ENCODE measurements around the gene GLRX.
"Not testable (repeated sequence)": the region's sequence is repeated elsewhere in the genome, so short reads cannot be mapped to it uniquely, and the experiment has no call there.

Gene GLRX

GRCh38 chr5:95837492-95837891 lies 15.0 kb upstream of the GLRX start:
- Histone ChIP-seq H3K4me1 (ENCODE audit: low read length) (peaks cover 30% of the 10 kb centered on the region), H3K9me3 (replicated peaks; ENCODE audit: insufficient read depth, low read length) (no peaks in the 10 kb centered on the region), H2AFZ (ENCODE audit: low read length) (no peak overlapping the region), H3K4me3 (ENCODE audit: low read length) (no peak overlapping the region), H3K9ac (ENCODE audit: low read length) (no peak overlapping the region), H3K79me2 (ENCODE audit: low read length) (no peaks in the 10 kb centered on the region), H3K27ac (ENCODE audit: low read length) (no peak overlapping the region), H4K20me1 (ENCODE audit: insufficient read depth, low read length) (no peaks in the 10 kb centered on the region), H3K27me3 (replicated peaks; ENCODE audit: insufficient read depth, low read length) (no peaks in the 10 kb centered on the region), H3K4me2 (ENCODE audit: low read depth, low read length) (no peak overlapping the region), H3F3A (ENCODE audit: insufficient read depth, low read length) (peaks cover 30% of the 10 kb centered on the region), H3K36me3 (replicated peaks; ENCODE audit: insufficient read depth, low read length) (no peaks in the 10 kb centered on the region), H3K9me2 (replicated peaks; ENCODE audit: insufficient read depth, low read length) (no peaks in the 10 kb centered on the region)
- TF ChIP-seq EZH2phosphoT487 (IDR thresholded peaks at IDR 0.05; ENCODE audit: low read length) (no peak), EZH2 (optimal IDR thresholded peaks at IDR 0.05; ENCODE audit: low read depth, low read length) (no peak), CTCF (IDR thresholded peaks at IDR 0.05; ENCODE audit: low read length) (no peak)
- DNase-seq, result no peak

GRCh38 chr5:95836971-95837370 lies 14.4 kb upstream of the GLRX start:
- H3F3A ChIP-seq (ENCODE audit: insufficient read depth, low read length), result peaks cover 30% of the 10 kb centered on the region
- H3K4me2 ChIP-seq (ENCODE audit: low read depth, low read length), result peak overlapping the region; percentile 95
- H2AFZ ChIP-seq (ENCODE audit: low read length); H3K9me2 ChIP-seq (replicated peaks; ENCODE audit: insufficient read depth, low read length); H3K36me3 ChIP-seq (replicated peaks; ENCODE audit: insufficient read depth, low read length); H3K9me3 ChIP-seq (replicated peaks; ENCODE audit: insufficient read depth, low read length); H3K79me2 ChIP-seq (ENCODE audit: low read length); H3K4me3 ChIP-seq (ENCODE audit: low read length); H4K20me1 ChIP-seq (ENCODE audit: insufficient read depth, low read length); DNase-seq; H3K27me3 ChIP-seq (replicated peaks; ENCODE audit: insufficient read depth, low read length): not testable (repeated sequence)
- peak overlapping the region; percentile 74; the same call in 1 of the 2 replicates for H3K9ac ChIP-seq (ENCODE audit: low read length)
- peaks cover 26% of the 10 kb centered on the region for H3K4me1 ChIP-seq (ENCODE audit: low read length)
- peak overlapping the region; percentile 95; the same call in 1 of the 2 replicates for H3K27ac ChIP-seq (ENCODE audit: low read length)

- TF ChIP-seq CTCF (IDR thresholded peaks at IDR 0.05; ENCODE audit: low read length), result no peak
- TF ChIP-seq EZH2 (optimal IDR thresholded peaks at IDR 0.05; ENCODE audit: low read depth, low read length), result no peak
- TF ChIP-seq EZH2phosphoT487 (IDR thresholded peaks at IDR 0.05; ENCODE audit: low read length), result no peak
- Histone ChIP-seq H3K27me3 (replicated peaks; ENCODE audit: insufficient read depth, low read length) (no peaks in the 10 kb centered on the region), H3K9ac (ENCODE audit: low read length) (peak overlapping the region; percentile 74; the same call in 1 of the 2 replicates), H3K4me3 (ENCODE audit: low read length) (peak overlapping the region; percentile 71), H3F3A (ENCODE audit: insufficient read depth, low read length) (peaks cover 30% of the 10 kb centered on the region), H2AFZ (ENCODE audit: low read length) (peak overlapping the region; percentile 36), H3K36me3 (replicated peaks; ENCODE audit: insufficient read depth, low read length) (no peaks in the 10 kb centered on the region), H3K4me1 (ENCODE audit: low read length) (peaks cover 26% of the 10 kb centered on the region), H3K9me3 (replicated peaks; ENCODE audit: insufficient read depth, low read length) (no peaks in the 10 kb centered on the region), H3K9me2 (replicated peaks; ENCODE audit: insufficient read depth, low read length) (no peaks in the 10 kb centered on the region), H3K79me2 (ENCODE audit: low read length) (no peaks in the 10 kb centered on the region), H3K4me2 (ENCODE audit: low read depth, low read length) (peak overlapping the region; percentile 95), H4K20me1 (ENCODE audit: insufficient read depth, low read length) (no peaks in the 10 kb centered on the region), H3K27ac (ENCODE audit: low read length) (peak overlapping the region; percentile 95; the same call in 1 of the 2 replicates)
- peak; percentile 48 for DNase-seq
Observed at GRCh38 chr5:95836544-95836943, 14.0 kb upstream of the GLRX start.

GRCh38 chr5:95835682-95836385 lies 13.3 kb upstream of the GLRX start:
- H3K4me3 ChIP-seq (ENCODE audit: low read length), result peak overlapping the region; percentile 71
- no peaks in the 10 kb centered on the region for H3K27me3 ChIP-seq (replicated peaks; ENCODE audit: insufficient read depth, low read length)
- TF ChIP-seq EZH2 (optimal IDR thresholded peaks at IDR 0.05; ENCODE audit: low read depth, low read length), result no peak
- TF ChIP-seq EZH2phosphoT487 (IDR thresholded peaks at IDR 0.05; ENCODE audit: low read length), result no peak
- TF ChIP-seq CTCF (IDR thresholded peaks at IDR 0.05; ENCODE audit: low read length), result no peak
- H3F3A ChIP-seq (ENCODE audit: insufficient read depth, low read length), result peaks cover 30% of the 10 kb centered on the region
- H2AFZ ChIP-seq (ENCODE audit: low read length), result peak overlapping the region; percentile 36
- H3K4me2 ChIP-seq (ENCODE audit: low read depth, low read length), result peak overlapping the region; percentile 95
- no peaks in the 10 kb centered on the region for H4K20me1 ChIP-seq (ENCODE audit: insufficient read depth, low read length)
- no peaks in the 10 kb centered on the region for H3K9me2 ChIP-seq (replicated peaks; ENCODE audit: insufficient read depth, low read length)
- no peaks in the 10 kb centered on the region for H3K79me2 ChIP-seq (ENCODE audit: low read length)
- H3K4me1 ChIP-seq (ENCODE audit: low read length), result peaks cover 26% of the 10 kb centered on the region
- no peak for DNase-seq
- H3K36me3 ChIP-seq (replicated peaks; ENCODE audit: insufficient read depth, low read length), result no peaks in the 10 kb centered on the region
- H3K27ac ChIP-seq (ENCODE audit: low read length), result peak overlapping the region; percentile 95
- H3K9me3 ChIP-seq (replicated peaks; ENCODE audit: insufficient read depth, low read length), result no peaks in the 10 kb centered on the region
- peak overlapping the region; percentile 74 for H3K9ac ChIP-seq (ENCODE audit: low read length)

All from MM.1S (cell line).